SK-N-SH treated with all-trans-retinoic acid at 6 μM for 48 hours (cell line): Measurements from ENCODE around the gene MACC1.

Experiments
- ARNTL ChIP-seq: fragments of 450-650 bp; formaldehyde crosslinking; IDR thresholded peaks from 2 replicates; pipeline ENCODE4 v1.5.0; 2020; ENCODE audit warnings: low read depth, mild to moderate bottlenecking, moderate library complexity, borderline replicate concordance
- ESRRG ChIP-seq: fragments of 250-450 bp; sonication (Bioruptor Pico); IDR thresholded peaks from 2 replicates; pipeline ENCODE4 v1.6.1; 2021; ENCODE audit warnings: mild to moderate bottlenecking
- SNAI2 ChIP-seq: fragments of 250-450 bp; sonication (Bioruptor Pico); IDR thresholded peaks from 2 replicates; pipeline ENCODE4 v1.5.0; 2020; ENCODE audit warnings: mild to moderate bottlenecking, moderate library complexity
- TCF4 ChIP-seq: fragments of 250-450 bp; sonication (Bioruptor Pico); IDR thresholded peaks from 2 replicates; pipeline ENCODE4 v1.8.0; 2021; ENCODE audit warnings: mild to moderate bottlenecking, moderate library complexity, borderline replicate concordance
- ZFP3 ChIP-seq: fragments of 250-450 bp; sonication (Bioruptor Pico); IDR thresholded peaks from 2 replicates; pipeline ENCODE4 v1.5.0; 2020; ENCODE audit warnings: mild to moderate bottlenecking, moderate library complexity
- ZFP30 ChIP-seq: fragments of 450-650 bp; formaldehyde crosslinking; IDR thresholded peaks from 2 replicates; pipeline ENCODE4 v1.5.0; 2022; ENCODE audit warnings: mild to moderate bottlenecking, moderate library complexity
- ZNF70 ChIP-seq: fragments of 450-650 bp; formaldehyde crosslinking; IDR thresholded peaks from 2 replicates; pipeline ENCODE4 v1.5.0; 2020; ENCODE audit warnings: mild to moderate bottlenecking, moderate library complexity
- TF ChIP-seq, protein P1 (sequence below): fragments of 250-450 bp; sonication (Bioruptor Pico); IDR thresholded peaks from 2 replicates; pipeline ENCODE4 v1.5.1; 2020; ENCODE audit warnings: low read depth, mild to moderate bottlenecking, moderate library complexity
- TF ChIP-seq, protein P2 (sequence below): fragments of 250-450 bp; sonication (Bioruptor Pico); IDR thresholded peaks from 2 replicates; pipeline ENCODE4 v1.8.0; 2020; ENCODE audit warnings: mild to moderate bottlenecking, moderate library complexity, borderline replicate concordance

DNA sequence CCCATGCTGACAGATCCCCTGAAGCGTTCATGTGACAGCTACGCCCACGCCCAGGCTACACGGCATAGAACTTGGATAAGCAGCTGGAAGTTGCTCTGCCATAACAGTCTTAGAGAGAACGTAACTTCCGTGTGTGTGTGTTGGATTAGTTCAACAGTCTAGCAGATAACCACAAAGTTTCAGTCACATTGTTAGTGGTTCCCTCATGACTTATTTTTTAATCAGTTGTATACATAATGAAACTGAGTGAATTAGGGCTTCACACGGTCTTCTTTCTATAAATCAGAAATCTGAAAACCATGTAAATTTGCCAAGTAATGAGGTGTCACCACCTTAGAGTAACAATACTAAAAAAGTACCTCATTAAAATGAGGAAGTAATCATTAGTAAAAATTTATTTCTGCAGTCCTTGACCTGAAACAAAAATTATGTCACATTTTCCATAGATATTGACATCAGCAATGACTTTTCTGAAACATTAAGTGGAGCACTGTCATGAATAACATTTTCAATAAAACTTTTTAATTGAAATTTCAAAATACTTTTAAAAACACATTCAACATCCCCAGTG lies 21.7 kb upstream of the MACC1 start:
- no peak for TF ChIP-seq SNAI2 (CRISPR knock-in tag)
- TF ChIP-seq ARNTL (CRISPR knock-in tag): no peak
- no peak for TF ChIP-seq ZFP30 (CRISPR knock-in tag)
- no peak for TF ChIP-seq TCF4 (CRISPR knock-in tag)
- TF ChIP-seq ESRRG (CRISPR knock-in tag): no peak
- TF ChIP-seq ZFP3: no peak
- no peak for TF ChIP-seq ZNF70 (CRISPR knock-in tag)
- TF ChIP-seq, protein P1, sequence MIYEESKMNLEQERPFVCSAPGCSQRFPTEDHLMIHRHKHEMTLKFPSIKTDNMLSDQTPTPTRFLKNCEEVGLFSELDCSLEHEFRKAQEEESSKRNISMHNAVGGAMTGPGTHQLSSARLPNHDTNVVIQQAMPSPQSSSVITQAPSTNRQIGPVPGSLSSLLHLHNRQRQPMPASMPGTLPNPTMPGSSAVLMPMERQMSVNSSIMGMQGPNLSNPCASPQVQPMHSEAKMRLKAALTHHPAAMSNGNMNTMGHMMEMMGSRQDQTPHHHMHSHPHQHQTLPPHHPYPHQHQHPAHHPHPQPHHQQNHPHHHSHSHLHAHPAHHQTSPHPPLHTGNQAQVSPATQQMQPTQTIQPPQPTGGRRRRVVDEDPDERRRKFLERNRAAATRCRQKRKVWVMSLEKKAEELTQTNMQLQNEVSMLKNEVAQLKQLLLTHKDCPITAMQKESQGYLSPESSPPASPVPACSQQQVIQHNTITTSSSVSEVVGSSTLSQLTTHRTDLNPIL: no peak
- TF ChIP-seq, protein P2, sequence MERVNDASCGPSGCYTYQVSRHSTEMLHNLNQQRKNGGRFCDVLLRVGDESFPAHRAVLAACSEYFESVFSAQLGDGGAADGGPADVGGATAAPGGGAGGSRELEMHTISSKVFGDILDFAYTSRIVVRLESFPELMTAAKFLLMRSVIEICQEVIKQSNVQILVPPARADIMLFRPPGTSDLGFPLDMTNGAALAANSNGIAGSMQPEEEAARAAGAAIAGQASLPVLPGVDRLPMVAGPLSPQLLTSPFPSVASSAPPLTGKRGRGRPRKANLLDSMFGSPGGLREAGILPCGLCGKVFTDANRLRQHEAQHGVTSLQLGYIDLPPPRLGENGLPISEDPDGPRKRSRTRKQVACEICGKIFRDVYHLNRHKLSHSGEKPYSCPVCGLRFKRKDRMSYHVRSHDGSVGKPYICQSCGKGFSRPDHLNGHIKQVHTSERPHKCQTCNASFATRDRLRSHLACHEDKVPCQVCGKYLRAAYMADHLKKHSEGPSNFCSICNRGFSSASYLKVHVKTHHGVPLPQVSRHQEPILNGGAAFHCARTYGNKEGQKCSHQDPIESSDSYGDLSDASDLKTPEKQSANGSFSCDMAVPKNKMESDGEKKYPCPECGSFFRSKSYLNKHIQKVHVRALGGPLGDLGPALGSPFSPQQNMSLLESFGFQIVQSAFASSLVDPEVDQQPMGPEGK (CRISPR knock-in tag): no peak
